Measurements from ENCODE around the gene MLPH. TPM values are rescaled to one million over a fixed set of nuclear protein-coding genes. Genes with fewer than 3 reads are reported as not detected.

Gene MLPH
- total and polyA plus RNA-seq, 2 donors (not counting 1 experiment from before 2014, with no cell fraction given): not detected

- Mint-ChIP-seq H3K4me1 (peaks cover 11% of the 10 kb centered on the region), H3K9me3 (ENCODE audit: insufficient read depth) (no peaks in the 10 kb centered on the region), H3K4me3 (no peak overlapping the region), H3K27ac (no peak overlapping the region), H3K27me3 (peaks cover 50% of the 10 kb centered on the region)
- H3K79me2 ChIP-seq (ENCODE audit: control insufficient read depth, insufficient read depth, low read length): no peaks in the 10 kb centered on the region
- no peak overlapping the region for H3K4me3 ChIP-seq (ENCODE audit: control extremely low read depth in 1 of 5, extremely low read depth in 1 of 5, insufficient read depth in 1 of 5, low read depth in 2 of 5, low read length in 4 of 5)
- H3K4me2 ChIP-seq (replicated peaks; ENCODE audit: low read depth, low read length, poor library complexity, severe bottlenecking): no peak overlapping the region
- intact Hi-C loops (cut with micrococcal nuclease): loop anchor here (5.0 kb wide), 1 partner anchor 1137 kb away; no protein-coding TSS in a partner anchor
- H2AFZ ChIP-seq (ENCODE audit: insufficient read depth, low read depth, low read length, poor library complexity, severe bottlenecking): no peak overlapping the region
- H3K9me3 ChIP-seq (ENCODE audit: control extremely low read depth in 1 of 3, control insufficient read depth in 2 of 3, insufficient read depth in 1 of 3, low read length in 2 of 3): no peaks in the 10 kb centered on the region
- H3K4me1 ChIP-seq (ENCODE audit: control insufficient read depth in 2 of 2, insufficient read depth in 2 of 2, low read length in 2 of 2): peaks cover 11 to 15% of the 10 kb centered on the region in 2 donors
- H3K9ac ChIP-seq (ENCODE audit: low read length): no peak overlapping the region
- no peak for DNase-seq
- H3K36me3 ChIP-seq (replicated peaks in 1 of 2; ENCODE audit: control extremely low read depth in 1 of 2, control insufficient read depth in 1 of 2, extremely low read depth in 1 of 2, insufficient read depth in 2 of 2, low read length in 1 of 2): no peaks in the 10 kb centered on the region
- TF ChIP-seq EZH2 (IDR thresholded peaks at IDR 0.05; ENCODE audit: borderline replicate concordance, insufficient read depth, low read depth, low read length, poor library complexity, severe bottlenecking): no peak
- TF ChIP-seq, protein P1, sequence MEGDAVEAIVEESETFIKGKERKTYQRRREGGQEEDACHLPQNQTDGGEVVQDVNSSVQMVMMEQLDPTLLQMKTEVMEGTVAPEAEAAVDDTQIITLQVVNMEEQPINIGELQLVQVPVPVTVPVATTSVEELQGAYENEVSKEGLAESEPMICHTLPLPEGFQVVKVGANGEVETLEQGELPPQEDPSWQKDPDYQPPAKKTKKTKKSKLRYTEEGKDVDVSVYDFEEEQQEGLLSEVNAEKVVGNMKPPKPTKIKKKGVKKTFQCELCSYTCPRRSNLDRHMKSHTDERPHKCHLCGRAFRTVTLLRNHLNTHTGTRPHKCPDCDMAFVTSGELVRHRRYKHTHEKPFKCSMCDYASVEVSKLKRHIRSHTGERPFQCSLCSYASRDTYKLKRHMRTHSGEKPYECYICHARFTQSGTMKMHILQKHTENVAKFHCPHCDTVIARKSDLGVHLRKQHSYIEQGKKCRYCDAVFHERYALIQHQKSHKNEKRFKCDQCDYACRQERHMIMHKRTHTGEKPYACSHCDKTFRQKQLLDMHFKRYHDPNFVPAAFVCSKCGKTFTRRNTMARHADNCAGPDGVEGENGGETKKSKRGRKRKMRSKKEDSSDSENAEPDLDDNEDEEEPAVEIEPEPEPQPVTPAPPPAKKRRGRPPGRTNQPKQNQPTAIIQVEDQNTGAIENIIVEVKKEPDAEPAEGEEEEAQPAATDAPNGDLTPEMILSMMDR (IDR thresholded peaks at IDR 0.05): no peak
- ChIA-PET POLR2A (no interaction called here), CTCF (no interaction called here)
- no peak for ATAC-seq (ENCODE audit: low read depth)
- H3K27me3 ChIP-seq (replicated peaks in 1 of 4; ENCODE audit: control extremely low read depth in 1 of 4, control insufficient read depth in 3 of 4, insufficient read depth in 4 of 4, low read length in 3 of 4): peaks cover 0 to 39% (median 18%) of the 10 kb centered on the region in 4 experiments
- H4K20me1 ChIP-seq (ENCODE audit: control insufficient read depth, insufficient read depth, low read length, poor library complexity, severe bottlenecking): no peaks in the 10 kb centered on the region
- H3K27ac ChIP-seq (ENCODE audit: low read length in 2 of 2): no peak overlapping the region
- 78% methylated on average over 1 of the region's 3 CpGs for WGBS (ENCODE audit: insufficient coverage)
Observed at GRCh38 chr2:237478979-237479378, 8.1 kb upstream of the MLPH start.

- H4K20me1 ChIP-seq (ENCODE audit: control insufficient read depth, insufficient read depth, low read length, poor library complexity, severe bottlenecking): no peaks in the 10 kb centered on the region
- H3K9ac ChIP-seq (ENCODE audit: low read length): no peak overlapping the region
- no peak overlapping the region for H3K27ac ChIP-seq (ENCODE audit: low read length in 2 of 2)
- Mint-ChIP-seq H3K4me1 (peaks cover 5% of the 10 kb centered on the region), H3K27me3 (peaks cover 56% of the 10 kb centered on the region), H3K9me3 (ENCODE audit: insufficient read depth) (no peaks in the 10 kb centered on the region), H3K4me3 (no peak overlapping the region), H3K27ac (no peak overlapping the region)
- peaks cover 7 to 9% of the 10 kb centered on the region in 2 donors for H3K4me1 ChIP-seq (ENCODE audit: control insufficient read depth in 2 of 2, insufficient read depth in 2 of 2, low read length in 2 of 2)
- H3K36me3 ChIP-seq (replicated peaks in 1 of 2; ENCODE audit: control extremely low read depth in 1 of 2, control insufficient read depth in 1 of 2, extremely low read depth in 1 of 2, insufficient read depth in 2 of 2, low read length in 1 of 2): no peaks in the 10 kb centered on the region
- WGBS (ENCODE audit: insufficient coverage): 100% methylated on average over 1 of the region's 4 CpGs
- no peak overlapping the region for H2AFZ ChIP-seq (ENCODE audit: insufficient read depth, low read depth, low read length, poor library complexity, severe bottlenecking)
- H3K4me2 ChIP-seq (replicated peaks; ENCODE audit: low read depth, low read length, poor library complexity, severe bottlenecking): no peak overlapping the region
- H3K79me2 ChIP-seq (ENCODE audit: control insufficient read depth, insufficient read depth, low read length): no peaks in the 10 kb centered on the region
- CTCF ChIA-PET: no interaction called here
- peaks cover 0 to 42% (median 18%) of the 10 kb centered on the region in 4 experiments for H3K27me3 ChIP-seq (replicated peaks in 1 of 4; ENCODE audit: control extremely low read depth in 1 of 4, control insufficient read depth in 3 of 4, insufficient read depth in 4 of 4, low read length in 3 of 4)
- no peak overlapping the region for H3K4me3 ChIP-seq (ENCODE audit: control extremely low read depth in 1 of 5, extremely low read depth in 1 of 5, insufficient read depth in 1 of 5, low read depth in 2 of 5, low read length in 4 of 5)
- H3K9me3 ChIP-seq (ENCODE audit: control extremely low read depth in 1 of 3, control insufficient read depth in 2 of 3, insufficient read depth in 1 of 3, low read length in 2 of 3): no peaks in the 10 kb centered on the region
- intact Hi-C loops (cut with micrococcal nuclease): loop anchor here (5.0 kb wide), 1 partner anchor 1137 kb away; no protein-coding TSS in a partner anchor
- no peak for TF ChIP-seq EZH2 (IDR thresholded peaks at IDR 0.05; ENCODE audit: borderline replicate concordance, insufficient read depth, low read depth, low read length, poor library complexity, severe bottlenecking)
- TF ChIP-seq, protein P1 (IDR thresholded peaks at IDR 0.05): no peak
- POLR2A ChIA-PET: no interaction called here
- no peak for ATAC-seq (ENCODE audit: low read depth)
- no peak for DNase-seq
Observed at GRCh38 chr2:237479747-237480146, 7.3 kb upstream of the MLPH start.

All from B cell (primary cell).